SK-N-SH (cell line): ENCODE measurements around the gene CC2D1B. TPM values are rescaled to one million over a fixed set of nuclear protein-coding genes. Genes with fewer than 3 reads are reported as not detected.

ENCODE experiments used
- CTCF ChIA-PET: fragments of 300-600, 350-600 bp; formaldehyde crosslinking; extraction: SDS; loops from one replicate; lab custom pipeline; 2021; lab: Yijun Ruan, JAX
- POLR2A ChIA-PET: fragments of 350-600 bp; sonication (Branson Sonifier 250); formaldehyde crosslinking; extraction: SDS; loops from one replicate; lab custom pipeline; 2020; ENCODE audit warnings: antibody characterized with exemption, inconsistent platforms; lab: Yijun Ruan, JAX
- DNase-seq: peaks from one replicate; pipeline ENCODE4 v3.0.0; 2012
- H2AFZ ChIP-seq: fragments of 200-600 bp; sonication (generic); 2 replicates; pipeline ENCODE4 v1.8.1; 2016; ENCODE audit warnings: antibody characterized with exemption, mild to moderate bottlenecking, low read depth
- H3F3A ChIP-seq: fragments of 200-600 bp; sonication (generic); replicated peaks from 2 replicates; pipeline ENCODE3; 2016; ENCODE audit warnings: antibody characterized with exemption, mild to moderate bottlenecking; ENCODE audit not compliant: insufficient read depth
- H3K27ac ChIP-seq, 2 experiments: fragments of 200-500 bp in 1 of 2; fragments of 200-600 bp in 1 of 2; sonication (Bioruptor generic) in 1 of 2; sonication (generic), shearing (Covaris generic) in 1 of 2; 2 replicates each; pipeline versions ENCODE4 v1.5.1 to v1.6.1; 2014 to 2016; ENCODE audit warnings: low read depth in 2 of 2, inconsistent platforms in 1 of 2, low read length in 1 of 2, mild to moderate bottlenecking in 1 of 2, mixed read lengths in 1 of 2
- H3K27me3 ChIP-seq: fragments of 200-600 bp; sonication (generic), shearing (Covaris generic); 2 replicates; pipeline ENCODE4 v1.6.1; 2016; ENCODE audit warnings: mixed run types; ENCODE audit not compliant: insufficient read depth
- H3K36me3 ChIP-seq, 2 experiments: fragments of 200-500 bp in 1 of 2; fragments of 200-600 bp in 1 of 2; sonication (Bioruptor generic) in 1 of 2; sonication (generic) in 1 of 2; replicated peaks in 1 of 2; 2 replicates each; pipeline versions ENCODE3 to v1.5.1; 2014 to 2016; ENCODE audit warnings: low read length in 1 of 2, mild to moderate bottlenecking in 1 of 2; ENCODE audit not compliant: insufficient read depth in 2 of 2, control insufficient read depth in 1 of 2
- H3K4me1 ChIP-seq, 2 experiments: fragments of 200-500 bp in 1 of 2; fragments of 200-600 bp in 1 of 2; sonication (Bioruptor generic) in 1 of 2; sonication (generic), shearing (Covaris generic) in 1 of 2; 2 replicates each; pipeline versions ENCODE4 v1.5.1 to v1.6.1; 2014 to 2016; ENCODE audit warnings: low read depth in 1 of 2, low read length in 1 of 2, mixed run types in 1 of 2; ENCODE audit not compliant: insufficient read depth in 2 of 2, control insufficient read depth in 1 of 2
- H3K4me2 ChIP-seq: fragments of 200-600 bp; sonication (generic), shearing (Covaris generic); 2 replicates; pipeline ENCODE4 v1.6.1; 2017; ENCODE audit warnings: mixed run types
- H3K4me3 ChIP-seq, 2 experiments: fragments of 200-500 bp in 1 of 2; fragments of 200-600 bp in 1 of 2; sonication (Bioruptor generic) in 1 of 2; sonication (generic), shearing (Covaris generic) in 1 of 2; 2 replicates each; pipeline versions ENCODE4 v1.5.1 to v1.8.1; 2014 to 2016; ENCODE audit warnings: low read depth in 2 of 2, inconsistent platforms in 1 of 2, low read length in 1 of 2, mild to moderate bottlenecking in 1 of 2, mixed read lengths in 1 of 2, moderate library complexity in 1 of 2
- H3K79me2 ChIP-seq: fragments of 200-600 bp; sonication (generic); 2 replicates; pipeline ENCODE4 v1.8.1; 2017; ENCODE audit warnings: mild to moderate bottlenecking; ENCODE audit not compliant: insufficient read depth
- H3K9ac ChIP-seq: fragments of 200-600 bp; sonication (generic); 2 replicates; pipeline ENCODE4 v1.6.1; 2017; ENCODE audit warnings: mixed run types
- H3K9me2 ChIP-seq: fragments of 200-600 bp; sonication (generic); 2 replicates; pipeline ENCODE4 v1.6.1; 2017; ENCODE audit warnings: mixed run types
- H3K9me3 ChIP-seq: fragments of 200-600 bp; sonication (generic); 2 replicates; pipeline ENCODE4 v1.6.1; 2017; ENCODE audit warnings: mixed run types, mild to moderate bottlenecking, moderate library complexity
- H4K20me1 ChIP-seq: fragments of 200-600 bp; sonication (generic); 2 replicates; pipeline ENCODE4 v1.6.1; 2017; ENCODE audit warnings: mild to moderate bottlenecking, mixed run types; ENCODE audit not compliant: insufficient read depth
- CHD2 ChIP-seq: fragments of 150-350 bp; IDR thresholded peaks from 2 replicates; pipeline ENCODE4 v1.6.1; 2018; ENCODE audit warnings: low read length; ENCODE audit not compliant: partially characterized antibody
- EP300 ChIP-seq, 2 experiments: IDR thresholded peaks; 2 replicates each; pipeline versions ENCODE4 v1.4.0 to v1.6.1; 2012; ENCODE audit warnings: borderline replicate concordance in 1 of 2, low read depth in 1 of 2, low read length in 1 of 2
- FOSL2 ChIP-seq: IDR thresholded peaks from 2 replicates; pipeline ENCODE4 v1.4.0; 2012; ENCODE audit warnings: low read depth, mild to moderate bottlenecking, moderate library complexity, borderline replicate concordance
- FOXM1 ChIP-seq: IDR thresholded peaks from 2 replicates; pipeline ENCODE4 v1.4.0; 2012; ENCODE audit warnings: low read depth, mild to moderate bottlenecking
- GABPA ChIP-seq: IDR thresholded peaks from 2 replicates; pipeline ENCODE4 v1.4.0; 2012; ENCODE audit warnings: low read depth, mild to moderate bottlenecking
- IRF3 ChIP-seq: fragments of 150-350 bp; IDR thresholded peaks from 2 replicates; pipeline ENCODE4 v1.6.1; 2016; ENCODE audit warnings: mild to moderate bottlenecking, low read depth, low read length
- MXI1 ChIP-seq: IDR thresholded peaks from 2 replicates; pipeline ENCODE4 v1.6.1; 2012; ENCODE audit warnings: mild to moderate bottlenecking, low read depth, low read length, improper control_type of control experiment
- POLR2AphosphoS5 ChIP-seq: IDR thresholded peaks from 2 replicates; pipeline ENCODE4 v1.6.1; 2012; ENCODE audit warnings: low read depth, low read length
- RAD21 ChIP-seq: IDR thresholded peaks from 2 replicates; pipeline ENCODE4 v1.6.1; 2012; ENCODE audit warnings: mild to moderate bottlenecking, low read length
- RCOR1 ChIP-seq: fragments of 150-350 bp; IDR thresholded peaks from 2 replicates; pipeline ENCODE4 v1.6.1; 2017; ENCODE audit warnings: antibody characterized with exemption, low read length
- RFX5 ChIP-seq: IDR thresholded peaks from 2 replicates; pipeline ENCODE4 v1.6.1; 2012; ENCODE audit warnings: mild to moderate bottlenecking, improper control_type of control experiment, low read length
- TCF12 ChIP-seq: IDR thresholded peaks from 2 replicates; pipeline ENCODE4 v1.4.0; 2012
- USF2 ChIP-seq: fragments of 150-350 bp; IDR thresholded peaks from 2 replicates; pipeline ENCODE4 v1.6.1; 2017; ENCODE audit warnings: antibody characterized with exemption, low read length, low read depth, borderline replicate concordance
- ZBTB33 ChIP-seq: IDR thresholded peaks from 2 replicates; pipeline ENCODE4 v1.4.0; 2012; ENCODE audit warnings: low read depth, borderline replicate concordance
- WGBS: methylation state at CpG from one replicate; pipeline ENCODE4 v1.1.6; 2017; ENCODE audit warnings: low lambda C conversion rate; 5-methylcytosine and 5-hydroxymethylcytosine counted together
- polyA plus RNA-seq, 3 experiments: library from polyadenylated mRNA; depleted of rRNA; stranded (reverse); fragments of >200 nt; gene quantifications; 2 replicates each; pipeline ENCODE4 v1.2.3, GENCODE V29; 2012
- TF ChIP-seq, protein P1 (sequence below): IDR thresholded peaks from 2 replicates; pipeline ENCODE4 v1.4.0; 2012; ENCODE audit warnings: low read depth
- TF ChIP-seq, protein P2 (sequence below): fragments of 200-600 bp; sonication (generic); IDR thresholded peaks from 2 replicates; pipeline ENCODE4 v1.6.1; 2017; ENCODE audit warnings: antibody characterized with exemption, mild to moderate bottlenecking, moderate library complexity
- TF ChIP-seq, protein P3 (sequence below): IDR thresholded peaks from 2 replicates; pipeline ENCODE4; 2012

Gene CC2D1B
- polyA plus RNA-seq, 1 of the 3 experiments (the other 2 are of a cell fraction) = 18.7 TPM

DNA sequence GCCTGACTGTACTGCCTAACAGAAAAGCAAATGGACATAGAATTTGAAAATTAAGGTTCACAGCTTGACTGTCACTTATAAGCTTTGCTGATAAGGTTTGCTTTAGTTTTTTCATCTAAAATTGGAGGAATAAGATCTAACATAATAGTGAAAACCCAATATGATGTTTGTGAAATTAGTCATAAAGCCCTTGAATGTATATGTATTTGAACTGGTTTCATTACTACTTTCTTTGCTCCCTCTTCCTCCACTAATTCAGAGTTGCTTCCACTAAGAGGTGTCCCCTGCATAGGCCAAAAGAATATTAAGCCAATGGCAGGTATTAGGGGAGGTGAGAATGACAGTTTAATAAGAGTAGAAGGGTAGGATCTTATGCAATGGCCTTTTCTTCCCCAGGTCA is 48.9 kb upstream of the CC2D1B start:
- CTCF ChIA-PET = interaction anchor here (1.0 to 1.8 kb wide), 3 partner anchors 10 to 288 kb away, joined by 3 to 5 read pairs (median 4); no protein-coding TSS in a partner anchor
- H3K4me1 ChIP-seq = no peaks in the 10 kb centered on the region
- H3K27me3 ChIP-seq = no peaks in the 10 kb centered on the region
- no peaks in the 10 kb centered on the region for H4K20me1 ChIP-seq
- peaks cover 78 to 93% of the 10 kb centered on the region in 2 experiments for H3K36me3 ChIP-seq
- H2AFZ ChIP-seq = no peak overlapping the region
- no peaks in the 10 kb centered on the region for H3K79me2 ChIP-seq
- no peak for TF ChIP-seq IRF3
- TF ChIP-seq TCF12 = no peak
- no peak for TF ChIP-seq RAD21
- H3K4me3 ChIP-seq = no peak overlapping the region
- DNase-seq = no peak
- H3K27ac ChIP-seq = no peak overlapping the region
- POLR2A ChIA-PET = interaction anchor here (1.0 kb wide), 1 partner anchor 11 kb away, joined by 3 read pairs; the partner anchor contains the start of genes ORC1 and PRPF38A
- H3K4me2 ChIP-seq = no peak overlapping the region
- no peaks in the 10 kb centered on the region for H3K9me3 ChIP-seq
- H3K9ac ChIP-seq = no peak overlapping the region
- no peaks in the 10 kb centered on the region for H3K9me2 ChIP-seq
- H3F3A ChIP-seq = peaks cover 6% of the 10 kb centered on the region

DNA sequence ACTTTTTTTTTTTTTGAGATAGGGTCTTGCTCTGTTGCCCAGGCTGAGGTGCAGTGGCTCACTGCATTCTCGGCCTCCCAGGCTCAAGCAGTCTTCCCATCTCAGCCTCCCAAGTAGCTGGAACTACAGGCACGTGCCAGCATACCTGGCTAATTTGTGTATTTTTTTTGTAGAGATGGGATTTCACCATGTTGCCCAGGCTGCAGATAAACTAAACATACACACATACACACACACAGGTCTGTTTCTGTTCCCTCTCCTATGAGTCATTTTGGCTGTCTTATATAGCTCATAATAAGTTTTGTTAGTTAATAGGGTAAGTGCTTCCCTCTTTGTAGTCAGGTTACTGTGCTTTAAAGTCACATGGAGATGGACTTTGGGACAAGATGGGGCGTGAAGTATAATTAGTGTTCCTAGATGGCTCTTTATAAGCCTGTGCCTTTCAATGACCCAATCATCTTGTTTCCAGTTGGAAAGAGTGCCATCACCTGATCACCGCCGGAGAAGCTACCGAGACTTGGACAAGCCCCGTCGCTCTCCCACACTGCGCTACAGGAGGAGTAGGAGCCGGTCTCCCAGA is 47.5 kb upstream of the CC2D1B start:
- Histone ChIP-seq H3K9ac (no peak overlapping the region), H3K27me3 (no peaks in the 10 kb centered on the region), H3K4me3 (no peak overlapping the region), H3F3A (peaks cover 4% of the 10 kb centered on the region), H3K4me2 (no peak overlapping the region), H3K9me2 (no peaks in the 10 kb centered on the region), H4K20me1 (no peaks in the 10 kb centered on the region), H3K4me1 (no peaks in the 10 kb centered on the region), H3K36me3 (peaks cover 81 to 92% of the 10 kb centered on the region in 2 experiments), H3K79me2 (no peaks in the 10 kb centered on the region), H2AFZ (no peak overlapping the region), H3K9me3 (no peaks in the 10 kb centered on the region), H3K27ac (no peak overlapping the region)
- CTCF ChIA-PET = no interaction called here
- DNase-seq = no peak
- no peak for TF ChIP-seq POLR2AphosphoS5
- TF ChIP-seq, protein P1, sequence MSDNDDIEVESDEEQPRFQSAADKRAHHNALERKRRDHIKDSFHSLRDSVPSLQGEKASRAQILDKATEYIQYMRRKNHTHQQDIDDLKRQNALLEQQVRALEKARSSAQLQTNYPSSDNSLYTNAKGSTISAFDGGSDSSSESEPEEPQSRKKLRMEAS = no peak
- TF ChIP-seq ZBTB33 = no peak
- TF ChIP-seq, protein P2, sequence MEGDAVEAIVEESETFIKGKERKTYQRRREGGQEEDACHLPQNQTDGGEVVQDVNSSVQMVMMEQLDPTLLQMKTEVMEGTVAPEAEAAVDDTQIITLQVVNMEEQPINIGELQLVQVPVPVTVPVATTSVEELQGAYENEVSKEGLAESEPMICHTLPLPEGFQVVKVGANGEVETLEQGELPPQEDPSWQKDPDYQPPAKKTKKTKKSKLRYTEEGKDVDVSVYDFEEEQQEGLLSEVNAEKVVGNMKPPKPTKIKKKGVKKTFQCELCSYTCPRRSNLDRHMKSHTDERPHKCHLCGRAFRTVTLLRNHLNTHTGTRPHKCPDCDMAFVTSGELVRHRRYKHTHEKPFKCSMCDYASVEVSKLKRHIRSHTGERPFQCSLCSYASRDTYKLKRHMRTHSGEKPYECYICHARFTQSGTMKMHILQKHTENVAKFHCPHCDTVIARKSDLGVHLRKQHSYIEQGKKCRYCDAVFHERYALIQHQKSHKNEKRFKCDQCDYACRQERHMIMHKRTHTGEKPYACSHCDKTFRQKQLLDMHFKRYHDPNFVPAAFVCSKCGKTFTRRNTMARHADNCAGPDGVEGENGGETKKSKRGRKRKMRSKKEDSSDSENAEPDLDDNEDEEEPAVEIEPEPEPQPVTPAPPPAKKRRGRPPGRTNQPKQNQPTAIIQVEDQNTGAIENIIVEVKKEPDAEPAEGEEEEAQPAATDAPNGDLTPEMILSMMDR = no peak
- TF ChIP-seq, protein P3, sequence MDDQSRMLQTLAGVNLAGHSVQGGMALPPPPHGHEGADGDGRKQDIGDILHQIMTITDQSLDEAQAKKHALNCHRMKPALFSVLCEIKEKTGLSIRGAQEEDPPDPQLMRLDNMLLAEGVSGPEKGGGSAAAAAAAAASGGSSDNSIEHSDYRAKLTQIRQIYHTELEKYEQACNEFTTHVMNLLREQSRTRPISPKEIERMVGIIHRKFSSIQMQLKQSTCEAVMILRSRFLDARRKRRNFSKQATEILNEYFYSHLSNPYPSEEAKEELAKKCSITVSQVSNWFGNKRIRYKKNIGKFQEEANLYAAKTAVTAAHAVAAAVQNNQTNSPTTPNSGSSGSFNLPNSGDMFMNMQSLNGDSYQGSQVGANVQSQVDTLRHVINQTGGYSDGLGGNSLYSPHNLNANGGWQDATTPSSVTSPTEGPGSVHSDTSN = no peak
- TF ChIP-seq EP300 (IDR thresholded peaks at IDR 0.05; ENCODE audit: borderline replicate concordance in 1 of 2, low read depth in 1 of 2, low read length in 1 of 2) = no peak
- TF ChIP-seq GABPA = no peak
- TF ChIP-seq FOXM1 = no peak
- no peak for TF ChIP-seq RFX5
- no peak for TF ChIP-seq CHD2
- no peak for TF ChIP-seq USF2
- no peak for TF ChIP-seq FOSL2
- no peak for TF ChIP-seq IRF3
- no peak for TF ChIP-seq RCOR1
- no peak for TF ChIP-seq MXI1
- POLR2A ChIA-PET = no interaction called here
- WGBS = 96% methylated on average over 10 of the region's 10 CpGs
